PC-3 (cell line): Measurements from ENCODE around the gene SAP30L. TPM values are rescaled to one million over a fixed set of nuclear protein-coding genes. Genes with fewer than 3 reads are reported as not detected.
A peak's percentile ranks its signal among the peaks of the same experiment; 100 is the strongest.

Experiments
- ATAC-seq: fragments of 200-7000 bp; cut with Tn5 transposase; 2 replicates; pipeline ENCODE4 v1.9.1; 2020; ENCODE audit warnings: mild to moderate bottlenecking, moderate library complexity
- BruUV-seq: library from RNA; stranded (reverse); fragments of 400-500 nt; replicated peaks from 2 replicates; lab custom pipeline; 2021; lab: Mats Ljungman, UMichigan
- CTCF ChIA-PET: fragments of 300-600 bp; sonication (Branson Sonifier 250); formaldehyde crosslinking; loops from one replicate; lab custom pipeline; 2022; ENCODE audit warnings: antibody characterized with exemption; lab: Charles Lee
- POLR2A ChIA-PET: fragments of 300-600 bp; sonication (Branson Sonifier 250); formaldehyde crosslinking; loops from one replicate; lab custom pipeline; 2022; ENCODE audit warnings: antibody characterized with exemption; ENCODE audit not compliant: unreplicated experiment; lab: Charles Lee
- DNase-seq: peaks from one replicate; pipeline ENCODE4 v3.0.0-alpha.2; 2015
- H2AFZ ChIP-seq: fragments of 300-600 bp; sonication (generic); 2 replicates; pipeline ENCODE4 v1.6.0; 2016; ENCODE audit warnings: antibody characterized with exemption, low read length
- H3F3A ChIP-seq: fragments of 300-600 bp; sonication (generic); one replicate; pipeline ENCODE4 v1.6.0; 2017; ENCODE audit warnings: antibody characterized with exemption, low read length, control low read depth, mild to moderate bottlenecking; ENCODE audit not compliant: unreplicated experiment
- H3K27ac ChIP-seq: fragments of 300-600 bp; sonication (generic); 2 replicates; pipeline ENCODE4 v1.5.1; 2016; ENCODE audit warnings: mild to moderate bottlenecking, low read length
- H3K27me3 ChIP-seq: fragments of 300-600 bp; sonication (generic); 2 replicates; pipeline ENCODE4 v1.6.1; 2016; ENCODE audit warnings: low read length, mixed read lengths
- H3K36me3 ChIP-seq: fragments of 300-600 bp; sonication (generic); 2 replicates; pipeline ENCODE4 v1.6.1; 2016; ENCODE audit warnings: low read depth, mixed run types, low read length, mixed read lengths
- H3K4me1 ChIP-seq: fragments of 300-600 bp; sonication (generic); 2 replicates; pipeline ENCODE4 v1.5.1; 2016; ENCODE audit warnings: low read length; ENCODE audit not compliant: insufficient read depth
- H3K4me2 ChIP-seq: fragments of 300-600 bp; sonication (generic); 2 replicates; pipeline ENCODE4 v1.6.0; 2016; ENCODE audit warnings: low read length
- H3K4me3 ChIP-seq: fragments of 300-600 bp; sonication (generic); 2 replicates; pipeline ENCODE4 v1.5.1; 2016; ENCODE audit warnings: mild to moderate bottlenecking, low read length, mixed read lengths
- H3K79me2 ChIP-seq: fragments of 300-600 bp; sonication (generic); 2 replicates; pipeline ENCODE4 v1.6.1; 2017; ENCODE audit warnings: low read length, mixed read lengths
- H3K9ac ChIP-seq: fragments of 300-600 bp; sonication (generic); 2 replicates; pipeline ENCODE4 v1.6.0; 2016; ENCODE audit warnings: mild to moderate bottlenecking, low read length
- H3K9me2 ChIP-seq: fragments of 300-600 bp; sonication (generic); replicated peaks from 2 replicates; pipeline ENCODE4 v1.6.1; 2016; ENCODE audit warnings: mixed run types, low read length, mixed read lengths
- H3K9me3 ChIP-seq: fragments of 300-600 bp; sonication (generic); 2 replicates; pipeline ENCODE4 v1.6.1; 2016; ENCODE audit warnings: low read length, mixed read lengths
- H4K20me1 ChIP-seq: fragments of 300-600 bp; sonication (generic); 2 replicates; pipeline ENCODE4 v1.6.1; 2016; ENCODE audit warnings: low read length, mixed read lengths
- EZH2 ChIP-seq: fragments of 300-600 bp; sonication (generic); IDR thresholded peaks from one replicate; pipeline ENCODE4 v1.6.1; 2017; ENCODE audit warnings: antibody characterized with exemption, mild to moderate bottlenecking, low read length; ENCODE audit not compliant: unreplicated experiment
- EZH2phosphoT487 ChIP-seq: fragments of 300-600 bp; sonication (generic); IDR thresholded peaks from 2 replicates; pipeline ENCODE4 v1.6.1; 2018; ENCODE audit warnings: mild to moderate bottlenecking, antibody characterized with exemption, low read length, borderline replicate concordance
- intact Hi-C: fragments of 100-400 bp; cut with micrococcal nuclease; formaldehyde crosslinking; loops from 2 replicates; pipeline ENCODE4 v1.9.0; 2023
- total RNA-seq: library from RNA; depleted of rRNA; stranded (reverse); fragments of >200 nt; gene quantifications from 2 replicates; pipeline ENCODE4 v1.2.3, GENCODE V29; 2014
- TF ChIP-seq, protein P1 (sequence below): fragments of 300-600 bp; sonication (generic); conservative IDR thresholded peaks from 2 replicates; pipeline ENCODE4 v1.5.1; 2017; ENCODE audit warnings: antibody characterized with exemption, low read depth, mild to moderate bottlenecking, low read length

SAP30L gene
- total RNA-seq, 1 experiment from 2014 or later: 36.0 TPM

GRCh38 chr5:154403776-154404387, 41.9 kb upstream of the SAP30L start:
- POLR2A ChIA-PET: no interaction called here
- no peak overlapping the region for H3K4me2 ChIP-seq
- H3K27me3 ChIP-seq: no peaks in the 10 kb centered on the region
- H4K20me1 ChIP-seq: no peaks in the 10 kb centered on the region
- H3K4me3 ChIP-seq: no peak overlapping the region
- H3K9ac ChIP-seq: no peak overlapping the region
- H3K79me2 ChIP-seq: no peaks in the 10 kb centered on the region
- no peak for TF ChIP-seq EZH2
- TF ChIP-seq EZH2phosphoT487: no peak
- TF ChIP-seq, protein P1, sequence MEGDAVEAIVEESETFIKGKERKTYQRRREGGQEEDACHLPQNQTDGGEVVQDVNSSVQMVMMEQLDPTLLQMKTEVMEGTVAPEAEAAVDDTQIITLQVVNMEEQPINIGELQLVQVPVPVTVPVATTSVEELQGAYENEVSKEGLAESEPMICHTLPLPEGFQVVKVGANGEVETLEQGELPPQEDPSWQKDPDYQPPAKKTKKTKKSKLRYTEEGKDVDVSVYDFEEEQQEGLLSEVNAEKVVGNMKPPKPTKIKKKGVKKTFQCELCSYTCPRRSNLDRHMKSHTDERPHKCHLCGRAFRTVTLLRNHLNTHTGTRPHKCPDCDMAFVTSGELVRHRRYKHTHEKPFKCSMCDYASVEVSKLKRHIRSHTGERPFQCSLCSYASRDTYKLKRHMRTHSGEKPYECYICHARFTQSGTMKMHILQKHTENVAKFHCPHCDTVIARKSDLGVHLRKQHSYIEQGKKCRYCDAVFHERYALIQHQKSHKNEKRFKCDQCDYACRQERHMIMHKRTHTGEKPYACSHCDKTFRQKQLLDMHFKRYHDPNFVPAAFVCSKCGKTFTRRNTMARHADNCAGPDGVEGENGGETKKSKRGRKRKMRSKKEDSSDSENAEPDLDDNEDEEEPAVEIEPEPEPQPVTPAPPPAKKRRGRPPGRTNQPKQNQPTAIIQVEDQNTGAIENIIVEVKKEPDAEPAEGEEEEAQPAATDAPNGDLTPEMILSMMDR: no peak
- peaks cover 23% of the 10 kb centered on the region for H3K4me1 ChIP-seq
- H3F3A ChIP-seq: no peaks in the 10 kb centered on the region
- no peak overlapping the region for H2AFZ ChIP-seq
- intact Hi-C loops: loop anchor here (2.0 to 10.0 kb wide), 2 partner anchors 69 to 117 kb away; no protein-coding TSS in a partner anchor
- H3K9me2 ChIP-seq: no peaks in the 10 kb centered on the region
- H3K9me3 ChIP-seq: no peaks in the 10 kb centered on the region
- CTCF ChIA-PET: interaction anchor here (0.7 to 1.1 kb wide), 3 partner anchors 219 to 429 kb away, joined by 3 to 4 read pairs (median 3); no protein-coding TSS in a partner anchor
- BruUV-seq: no TSS peak
- DNase-seq (no peak), ATAC-seq (no peak)
- no peak overlapping the region for H3K27ac ChIP-seq
- no peaks in the 10 kb centered on the region for H3K36me3 ChIP-seq

GRCh38 chr5:154405078-154405792, 40.6 kb upstream of the SAP30L start:
- Histone ChIP-seq H3K36me3 (no peaks in the 10 kb centered on the region), H2AFZ (peak overlapping the region; percentile 93), H3K4me3 (peak overlapping the region; percentile 61), H3K9ac (peak overlapping the region; percentile 49; the same call in 1 of the 2 replicates), H3K9me3 (no peaks in the 10 kb centered on the region), H3F3A (no peaks in the 10 kb centered on the region), H3K27me3 (no peaks in the 10 kb centered on the region), H3K4me2 (peak overlapping the region; percentile 88), H3K27ac (peak overlapping the region; percentile 54), H4K20me1 (no peaks in the 10 kb centered on the region), H3K9me2 (no peaks in the 10 kb centered on the region), H3K79me2 (no peaks in the 10 kb centered on the region), H3K4me1 (peaks cover 23% of the 10 kb centered on the region)
- no TSS peak for BruUV-seq
- intact Hi-C loops: loop anchor here (1.0 to 10.0 kb wide), 4 partner anchors 70 to 431 kb away; no protein-coding TSS in a partner anchor
- DNase-seq (peak; percentile 80), ATAC-seq (peak; percentile 83)
- ChIA-PET POLR2A (interaction anchor here (0.5 kb wide), 1 partner anchor 97 kb away, joined by 4 read pairs; no protein-coding TSS in a partner anchor), CTCF (interaction anchor here (0.6 to 1.6 kb wide), 11 partner anchors 37 to 430 kb away, joined by 3 to 13 read pairs (median 4); no protein-coding TSS in a partner anchor)
- no peak for TF ChIP-seq EZH2phosphoT487
- TF ChIP-seq EZH2: no peak
- TF ChIP-seq, protein P1: peak; percentile 74
